ENCODE data around the gene COL25A1.

DNA sequence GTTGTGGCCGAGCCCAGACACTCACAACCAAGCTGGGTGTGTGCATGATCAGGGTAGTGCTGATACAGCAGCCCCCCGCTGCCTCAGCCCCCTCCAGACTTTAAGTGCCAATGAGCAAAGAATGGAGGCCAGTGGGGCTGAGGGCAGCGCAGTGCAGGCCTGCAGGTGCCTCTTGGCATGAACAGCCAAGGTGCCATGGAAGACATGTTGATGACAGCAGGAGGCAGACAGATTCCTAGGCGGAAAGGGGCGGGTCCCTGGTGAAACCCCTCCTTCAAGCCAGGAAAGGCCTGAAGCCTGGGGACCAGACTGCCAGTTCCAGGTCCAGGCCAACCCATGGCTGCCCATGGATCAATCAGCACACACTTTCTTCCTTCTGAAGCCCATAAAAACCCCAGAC, 286.3 kb downstream of the COL25A1 start:
- TF ChIP-seq POLR2A (IDR thresholded peaks at IDR 0.05; ENCODE audit: extremely low read depth, insufficient read length) (no peak), CTCF (IDR thresholded peaks at IDR 0.05; ENCODE audit: low read depth, low read length) (no peak)

All from NB4 (cell line).